Peyer's patch (tissue), 4 donors: Measurements from ENCODE around the gene ELAVL4.

Source experiments
- CTCF ChIP-seq, 6 experiments: fragments of 450-650 bp in 4 of 6; fragments of 200-600 bp in 2 of 6; sonication (generic) in 1 of 6; IDR thresholded peaks; one replicate each; pipeline ENCODE4 v1.5.1; 2017 to 2019; ENCODE audit warnings: antibody characterized with exemption in 6 of 6, mild to moderate bottlenecking in 3 of 6, moderate library complexity in 1 of 6
- POLR2A ChIP-seq, 2 donors: fragments of 450-650 bp; IDR thresholded peaks; one replicate each; pipeline ENCODE4 v1.5.1; 2017; ENCODE audit warnings: antibody characterized with exemption in 2 of 2, mild to moderate bottlenecking in 2 of 2, moderate library complexity in 2 of 2

- TF ChIP-seq POLR2A (IDR thresholded peaks at IDR 0.05) (no peak), CTCF (IDR thresholded peaks at IDR 0.05) (no peak)
These were observed 10.9 kb upstream of the ELAVL4 start for GRCh38 chr1:50097791-50098190.
